ENCODE measurements around the gene CCZ1. TPM values are rescaled to one million over a fixed set of nuclear protein-coding genes. Genes with fewer than 3 reads are reported as not detected.
"Not testable (repeated sequence)": the region's sequence is repeated elsewhere in the genome, so short reads cannot be mapped to it uniquely, and the experiment has no call there.

Gene CCZ1
- total RNA-seq, 3 donors from 2014 or later = 49.3 to 72.8 (median 51.3) TPM

- intact Hi-C loops (cut with DNase I, micrococcal nuclease) = no loop called here
- DNase-seq (no peak), ATAC-seq (no peak)
- no peak for TF ChIP-seq CTCF (IDR thresholded peaks at IDR 0.05)
- no peak overlapping the region for H3K4me3 ChIP-seq
- no peaks in the 10 kb centered on the region for H3K36me3 ChIP-seq (ENCODE audit: low read depth)
- no peaks in the 10 kb centered on the region for H3K9me3 ChIP-seq
- H3K4me1 ChIP-seq (ENCODE audit: low read depth) = no peaks in the 10 kb centered on the region
These were observed 6.0 kb upstream of the CCZ1 start for GRCh38 chr7:5892498-5892897.

DNA sequence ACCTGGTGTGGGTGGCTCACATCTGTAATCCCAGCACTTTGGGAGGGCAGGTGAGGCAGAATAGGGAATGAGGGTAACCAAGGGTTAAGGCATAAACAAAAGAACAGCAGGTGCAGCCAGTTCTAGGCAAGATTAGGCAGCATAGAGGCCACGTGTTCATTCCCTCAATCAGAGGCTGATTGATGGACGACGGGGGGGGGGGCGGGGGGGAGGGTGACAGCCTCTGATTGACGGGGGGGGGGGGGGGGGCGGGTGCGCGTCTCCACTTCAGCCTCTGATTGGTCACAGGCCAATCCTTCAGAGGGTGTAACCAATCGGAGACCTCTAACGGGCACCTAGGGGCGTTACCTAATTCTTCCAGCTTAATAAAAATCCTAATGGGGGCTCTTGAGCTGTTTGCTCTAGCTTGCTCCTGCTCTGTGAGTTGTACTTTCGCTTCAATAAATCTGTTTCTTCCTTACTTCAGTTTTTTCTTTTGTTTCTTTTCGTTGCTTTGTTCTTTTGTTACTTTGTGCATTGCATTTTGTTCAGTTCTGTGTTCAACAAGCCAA is 1.1 kb upstream of the CCZ1 start:
- intact Hi-C loops (cut with DNase I, micrococcal nuclease); DNase-seq: not testable (repeated sequence)
- peak; percentile 12 for ATAC-seq

DNA sequence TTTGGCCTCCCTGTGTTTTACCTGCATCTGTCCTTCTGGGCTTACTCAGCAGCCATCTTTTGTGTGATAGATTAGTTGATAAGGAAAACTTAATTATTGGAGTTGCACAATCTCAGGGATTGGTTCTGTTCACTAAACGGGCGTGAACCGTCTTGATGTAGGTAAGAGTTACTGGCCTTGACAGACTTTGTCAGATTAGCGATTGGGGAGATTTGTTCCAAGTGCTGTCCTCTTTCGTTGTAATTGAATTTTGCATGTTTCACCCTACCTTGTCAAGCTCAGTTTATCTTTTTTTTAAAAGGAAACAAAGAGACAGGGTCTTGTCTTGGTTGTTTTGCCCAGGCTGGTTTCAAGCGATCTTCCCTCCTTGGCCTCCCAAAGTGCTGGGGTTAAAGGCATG is 4.5 kb downstream of the CCZ1 start:
- H3K4me3 ChIP-seq; H3K4me1 ChIP-seq (ENCODE audit: low read depth); H3K9me3 ChIP-seq; ATAC-seq; DNase-seq; H3K36me3 ChIP-seq (ENCODE audit: low read depth); intact Hi-C loops (cut with DNase I, micrococcal nuclease): not testable (repeated sequence)

More for the DNA sequence above, 1.1 kb upstream of the CCZ1 start:
- H3K9me3 ChIP-seq; H3K4me1 ChIP-seq (ENCODE audit: low read depth); H3K4me3 ChIP-seq; H3K36me3 ChIP-seq (ENCODE audit: low read depth): not testable (repeated sequence)

GRCh38 chr7:5904726-5905125 is 6.2 kb downstream of the CCZ1 start:
- H3K4me1 ChIP-seq (ENCODE audit: low read depth); H3K4me3 ChIP-seq; intact Hi-C loops (cut with DNase I, micrococcal nuclease); H3K9me3 ChIP-seq; H3K36me3 ChIP-seq (ENCODE audit: low read depth): not testable (repeated sequence)
- ATAC-seq = peak; percentile 79
- DNase-seq = peak in 1 of 3 donors; percentile 11

- ATAC-seq; H3K4me1 ChIP-seq (ENCODE audit: low read depth); H3K36me3 ChIP-seq (ENCODE audit: low read depth); H3K4me3 ChIP-seq; intact Hi-C loops (cut with DNase I, micrococcal nuclease); H3K9me3 ChIP-seq; DNase-seq: not testable (repeated sequence)
These were observed 10.3 kb downstream of the CCZ1 start for GRCh38 chr7:5908835-5909234.

DNA sequence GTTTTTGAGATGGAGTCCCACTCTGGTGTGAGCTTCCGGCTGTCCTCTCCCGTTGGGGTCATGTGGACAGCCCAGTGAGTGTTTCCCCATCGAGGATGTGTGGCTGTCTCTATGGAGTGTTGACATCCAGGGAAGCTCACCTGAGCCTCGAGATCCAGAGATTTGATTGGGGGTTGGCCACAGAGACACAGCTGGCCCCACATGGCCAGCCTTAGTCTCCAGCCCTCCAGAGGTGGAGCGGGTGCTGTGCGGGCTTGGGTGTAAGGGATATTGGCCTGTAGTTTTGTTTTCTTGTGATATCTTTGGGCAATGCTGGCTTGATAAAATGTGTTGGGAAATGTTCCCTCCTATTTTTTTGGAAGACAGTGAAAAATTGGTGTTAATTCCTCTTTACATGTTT is 18.0 kb downstream of the CCZ1 start:
- ATAC-seq; H3K36me3 ChIP-seq (ENCODE audit: low read depth); H3K9me3 ChIP-seq; H3K4me3 ChIP-seq; DNase-seq; intact Hi-C loops (cut with DNase I, micrococcal nuclease); H3K4me1 ChIP-seq (ENCODE audit: low read depth): not testable (repeated sequence)

DNA sequence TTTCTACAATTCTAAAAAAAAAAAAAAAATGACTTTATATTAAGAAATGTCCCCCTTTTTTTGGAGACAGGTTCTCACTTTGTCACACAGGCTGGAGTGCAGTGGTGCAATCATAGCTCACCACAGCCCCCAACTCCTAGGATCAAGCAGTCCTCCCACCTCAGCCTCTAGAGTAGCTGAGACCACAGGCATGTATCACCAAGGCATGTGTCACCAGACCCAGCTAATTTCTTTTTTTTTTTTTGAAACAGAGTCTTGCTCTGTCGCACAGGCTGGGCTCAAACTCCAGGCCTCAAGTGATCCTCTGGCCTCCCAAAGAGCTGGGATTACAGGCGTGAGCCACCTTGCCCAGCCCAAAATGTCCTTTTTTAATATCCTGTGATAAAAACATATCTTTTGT is 25.6 kb downstream of the CCZ1 start:
- ATAC-seq; H3K9me3 ChIP-seq; DNase-seq; intact Hi-C loops (cut with DNase I, micrococcal nuclease); H3K4me3 ChIP-seq; H3K36me3 ChIP-seq (ENCODE audit: low read depth); H3K4me1 ChIP-seq (ENCODE audit: low read depth): not testable (repeated sequence)

DNA sequence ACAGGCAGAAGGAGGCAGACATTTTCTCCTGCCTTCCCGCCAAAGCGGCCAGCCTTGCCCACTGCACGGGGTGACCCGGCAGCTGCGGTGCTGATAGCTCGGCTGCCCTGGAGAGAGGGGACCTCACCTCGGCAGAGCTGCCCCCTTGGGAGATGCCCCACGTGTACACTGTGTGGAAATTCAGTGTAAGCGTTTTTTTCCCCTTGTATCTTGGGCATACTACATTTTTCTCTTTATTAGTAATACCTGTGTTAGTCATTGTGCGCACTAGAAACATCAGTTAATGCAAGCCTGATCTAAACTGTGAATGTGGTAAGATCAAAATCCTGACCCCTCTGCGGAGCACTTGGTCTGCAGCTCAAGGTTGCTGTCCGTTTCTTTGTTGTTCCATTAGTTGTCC is 26.1 kb downstream of the CCZ1 start:
- intact Hi-C loops (cut with DNase I, micrococcal nuclease); H3K4me1 ChIP-seq (ENCODE audit: low read depth); H3K9me3 ChIP-seq; H3K4me3 ChIP-seq; H3K36me3 ChIP-seq (ENCODE audit: low read depth); DNase-seq; ATAC-seq: not testable (repeated sequence)

- intact Hi-C loops (cut with DNase I, micrococcal nuclease); H3K36me3 ChIP-seq (ENCODE audit: low read depth); H3K9me3 ChIP-seq; H3K4me1 ChIP-seq (ENCODE audit: low read depth); DNase-seq; H3K4me3 ChIP-seq; ATAC-seq: not testable (repeated sequence)
These were observed 27.8 kb downstream of the CCZ1 start for GRCh38 chr7:5926263-5926870.

DNA sequence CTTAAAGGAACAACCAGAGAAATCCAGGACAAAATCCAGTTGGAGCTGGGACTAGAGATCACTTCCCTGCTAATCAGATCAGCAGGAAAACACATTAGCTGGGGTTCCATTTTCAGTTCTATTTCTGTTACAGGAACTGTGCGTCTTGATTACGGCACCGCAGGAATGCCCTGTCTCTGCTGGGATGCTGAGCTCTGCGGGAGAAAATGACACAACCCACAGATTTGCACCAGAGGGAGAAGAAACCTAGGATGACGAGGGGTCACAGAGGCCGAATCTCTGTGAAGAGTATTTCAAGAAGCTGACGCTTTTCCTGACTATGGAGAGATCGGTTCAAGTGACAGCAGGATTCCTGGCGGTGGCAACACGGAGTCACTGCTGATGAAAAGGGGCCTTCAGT is 31.8 kb downstream of the CCZ1 start:
- ATAC-seq; H3K4me1 ChIP-seq (ENCODE audit: low read depth); DNase-seq; H3K4me3 ChIP-seq; H3K9me3 ChIP-seq; intact Hi-C loops (cut with DNase I, micrococcal nuclease); H3K36me3 ChIP-seq (ENCODE audit: low read depth): not testable (repeated sequence)

DNA sequence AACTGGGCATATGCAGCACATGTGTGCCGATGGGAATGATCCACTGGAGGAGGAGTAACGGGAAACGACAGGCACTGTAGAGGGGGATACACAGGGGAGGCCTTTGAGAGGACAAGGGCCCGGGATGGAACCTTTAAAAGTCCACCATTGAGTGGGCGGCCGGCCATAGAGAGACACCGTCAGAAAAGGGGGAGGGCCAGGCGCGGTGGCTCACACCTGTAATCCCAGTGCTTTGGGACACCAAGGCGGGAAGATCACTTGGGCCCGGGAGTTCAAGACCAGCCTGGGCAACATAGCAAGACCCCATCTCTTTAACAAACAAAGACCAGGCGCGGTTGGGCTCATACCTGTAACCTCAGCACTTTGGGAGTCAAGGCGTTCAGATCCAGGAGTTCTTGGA is 32.7 kb downstream of the CCZ1 start:
- H3K4me3 ChIP-seq; intact Hi-C loops (cut with DNase I, micrococcal nuclease); DNase-seq; H3K9me3 ChIP-seq; H3K4me1 ChIP-seq (ENCODE audit: low read depth); H3K36me3 ChIP-seq (ENCODE audit: low read depth); ATAC-seq: not testable (repeated sequence)

DNA sequence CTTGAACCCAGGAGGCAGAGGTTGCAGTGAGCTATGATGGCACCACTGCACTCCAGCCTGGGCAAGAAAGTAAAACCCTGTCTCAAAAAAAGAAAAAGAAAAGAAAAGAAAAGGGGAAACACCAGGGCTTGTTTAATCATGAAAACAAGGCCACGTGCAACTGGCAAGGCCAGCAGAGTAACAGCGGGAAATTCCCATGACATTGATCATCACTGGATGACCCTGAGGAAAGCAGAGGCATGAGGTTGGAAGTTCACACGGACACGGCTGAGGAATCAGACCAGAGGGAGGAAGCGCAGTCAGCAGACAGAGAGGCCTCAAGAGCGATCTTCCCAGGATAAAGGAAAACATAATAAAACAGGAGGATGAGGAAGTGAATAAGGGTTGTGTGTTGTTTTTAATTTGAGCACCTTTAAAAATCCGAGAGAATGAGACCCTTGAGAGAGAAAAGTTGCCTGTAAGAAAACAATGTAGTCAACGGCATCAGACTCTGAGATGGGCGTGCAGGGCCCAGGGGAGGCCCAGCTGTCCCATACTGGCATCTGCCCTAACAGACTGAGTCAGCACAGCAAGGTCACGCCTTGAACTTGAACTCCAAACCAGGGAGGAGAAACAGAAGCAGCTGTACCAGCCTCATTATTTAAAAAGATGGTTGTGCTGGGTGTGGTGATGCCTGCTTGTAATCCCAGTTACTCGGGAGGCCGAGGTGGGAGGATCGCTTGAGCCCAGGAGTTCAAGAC is 33.5 kb downstream of the CCZ1 start:
- DNase-seq; intact Hi-C loops (cut with DNase I, micrococcal nuclease); H3K36me3 ChIP-seq (ENCODE audit: low read depth); H3K4me1 ChIP-seq (ENCODE audit: low read depth); H3K9me3 ChIP-seq; H3K4me3 ChIP-seq: not testable (repeated sequence)
- peak; percentile 34 for ATAC-seq

- H3K9me3 ChIP-seq; intact Hi-C loops (cut with DNase I, micrococcal nuclease); DNase-seq; H3K4me1 ChIP-seq (ENCODE audit: low read depth); H3K36me3 ChIP-seq (ENCODE audit: low read depth); H3K4me3 ChIP-seq; ATAC-seq: not testable (repeated sequence)
These were observed 36.5 kb downstream of the CCZ1 start for GRCh38 chr7:5934945-5935450.

All from mucosa of descending colon (tissue), 3 donors.